IMR-90 (cell line): ENCODE measurements around the gene FOXO3. TPM values are rescaled to one million over a fixed set of nuclear protein-coding genes. Genes with fewer than 3 reads are reported as not detected.
A peak's percentile ranks its signal among the peaks of the same experiment; 100 is the strongest.

ENCODE experiments used
- ATAC-seq: fragments of 200-7000 bp; cut with Tn5 transposase; 2 replicates; pipeline ENCODE4 v1.9.1; 2020; ENCODE audit warnings: low read depth, mild to moderate bottlenecking, moderate library complexity
- BruUV-seq: library from RNA; stranded (reverse); fragments of 400-500 nt; replicated peaks from 2 replicates; lab custom pipeline; 2021; lab: Mats Ljungman, UMichigan
- CTCF ChIA-PET: fragments of 300-600 bp; formaldehyde crosslinking; extraction: SDS; loops from one replicate; lab custom pipeline; 2021; ENCODE audit warnings: antibody characterized with exemption; lab: Yijun Ruan, JAX
- POLR2A ChIA-PET: fragments of 300-600 bp; sonication (Branson Sonifier 250); formaldehyde crosslinking; loops from one replicate; lab custom pipeline; 2022; ENCODE audit warnings: antibody characterized with exemption; ENCODE audit not compliant: unreplicated experiment; lab: Charles Lee
- DNase-seq: peaks from one replicate; pipeline ENCODE4 v3.0.0; 2013
- H2AFZ ChIP-seq: replicated peaks from 2 replicates; pipeline ENCODE3; 2013; ENCODE audit warnings: low read length, mild to moderate bottlenecking; ENCODE audit not compliant: poor library complexity
- H2AK5ac ChIP-seq: 2 replicates; pipeline ENCODE4 v1.6.1; 2013; ENCODE audit warnings: low read depth, low read length, inconsistent platforms
- H2AK9ac ChIP-seq: replicated peaks from 2 replicates; pipeline ENCODE3; 2013; ENCODE audit warnings: mild to moderate bottlenecking, low read depth, low read length, moderate library complexity; ENCODE audit not compliant: poor library complexity
- H2BK120ac ChIP-seq: 2 replicates; pipeline ENCODE4 v1.6.1; 2013; ENCODE audit warnings: low read depth, low read length, inconsistent platforms
- H2BK15ac ChIP-seq: 3 replicates; pipeline ENCODE4 v1.6.1; 2013; ENCODE audit warnings: low read depth, low read length, inconsistent platforms
- H2BK20ac ChIP-seq: 2 replicates; pipeline ENCODE4 v1.6.1; 2013; ENCODE audit warnings: low read depth, mild to moderate bottlenecking, inconsistent platforms, low read length, moderate library complexity
- H2BK5ac ChIP-seq: 2 replicates; pipeline ENCODE4 v1.6.1; 2013; ENCODE audit warnings: mild to moderate bottlenecking, low read depth, low read length, inconsistent platforms; ENCODE audit not compliant: poor library complexity, severe bottlenecking
- H3K14ac ChIP-seq: replicated peaks from 2 replicates; pipeline ENCODE4 v1.6.1; 2013; ENCODE audit warnings: low read depth, low read length, inconsistent platforms
- H3K18ac ChIP-seq: 2 replicates; pipeline ENCODE4 v1.6.1; 2013; ENCODE audit warnings: low read depth, low read length, control low read depth
- H3K23ac ChIP-seq: 2 replicates; pipeline ENCODE4 v1.6.1; 2013; ENCODE audit warnings: low read depth, low read length, inconsistent platforms
- H3K27ac ChIP-seq: 2 replicates; pipeline ENCODE4 v1.5.1; 2013; ENCODE audit warnings: mild to moderate bottlenecking, control low read depth, low read length; ENCODE audit not compliant: insufficient read depth
- H3K27me3 ChIP-seq: 2 replicates; pipeline ENCODE4 v1.6.1; 2013; ENCODE audit warnings: low read length; ENCODE audit not compliant: control insufficient read depth, insufficient read depth
- H3K36me3 ChIP-seq: 2 replicates; pipeline ENCODE4 v1.6.1; 2013; ENCODE audit warnings: low read length, mixed read lengths; ENCODE audit not compliant: control insufficient read depth, insufficient read depth
- H3K4ac ChIP-seq: 2 replicates; pipeline ENCODE4 v1.6.1; 2013; ENCODE audit warnings: low read depth, low read length, inconsistent platforms
- H3K4me1 ChIP-seq: 2 replicates; pipeline ENCODE4 v1.6.1; 2013; ENCODE audit warnings: low read length, mixed read lengths; ENCODE audit not compliant: control insufficient read depth, insufficient read depth
- H3K4me2 ChIP-seq: 2 replicates; pipeline ENCODE4 v1.6.1; 2013; ENCODE audit warnings: low read depth, mild to moderate bottlenecking, control low read depth, low read length, moderate library complexity
- H3K4me3 ChIP-seq: 2 replicates; pipeline ENCODE4 v1.5.1; 2013; ENCODE audit warnings: low read depth, mild to moderate bottlenecking, control low read depth, low read length, moderate library complexity; ENCODE audit not compliant: insufficient read depth
- H3K56ac ChIP-seq: 2 replicates; pipeline ENCODE4 v1.6.1; 2013; ENCODE audit warnings: low read length, inconsistent platforms; ENCODE audit not compliant: insufficient read depth; ENCODE audit errors: extremely low read depth
- H3K79me1 ChIP-seq, 2 experiments: 2 replicates each; pipeline ENCODE4 v1.6.1; 2013; ENCODE audit warnings: low read length in 2 of 2, inconsistent platforms in 1 of 2, low read depth in 1 of 2
- H3K9ac ChIP-seq: 2 replicates; pipeline ENCODE4 v1.6.1; 2013; ENCODE audit warnings: low read depth, low read length, control low read depth
- H3K9me1 ChIP-seq: 2 replicates; pipeline ENCODE4 v1.6.1; 2013; ENCODE audit warnings: low read length, inconsistent platforms; ENCODE audit not compliant: insufficient read depth
- H3K9me3 ChIP-seq: 2 replicates; pipeline ENCODE4 v1.6.1; 2013; ENCODE audit warnings: low read length; ENCODE audit not compliant: control insufficient read depth, insufficient read depth
- H4K20me1 ChIP-seq: 2 replicates; pipeline ENCODE4 v1.6.1; 2013; ENCODE audit warnings: low read length, inconsistent platforms; ENCODE audit not compliant: insufficient read depth
- H4K5ac ChIP-seq: 2 replicates; pipeline ENCODE4 v1.6.1; 2013; ENCODE audit warnings: mild to moderate bottlenecking, low read depth, low read length, control low read depth
- H4K8ac ChIP-seq, 2 experiments: 2 replicates each; pipeline ENCODE4 v1.6.1; 2013; ENCODE audit warnings: low read depth in 2 of 2, low read length in 2 of 2, control low read depth in 1 of 2, inconsistent platforms in 1 of 2
- H4K91ac ChIP-seq: 2 replicates; pipeline ENCODE4 v1.6.1; 2013; ENCODE audit warnings: low read depth, low read length, inconsistent platforms; ENCODE audit not compliant: insufficient read depth
- FOS ChIP-seq: fragments of 150-350 bp; IDR thresholded peaks from 2 replicates; pipeline ENCODE4 v1.6.1; 2016; ENCODE audit warnings: low read depth, low read length
- MAFK ChIP-seq: IDR thresholded peaks from 2 replicates; pipeline ENCODE4 v1.6.1; 2012; ENCODE audit warnings: low read depth, low read length, improper control_type of control experiment
- NFE2L2 ChIP-seq: fragments of 150-350 bp; IDR thresholded peaks from 2 replicates; pipeline ENCODE4 v1.6.1; 2016; ENCODE audit warnings: low read depth, mild to moderate bottlenecking, low read length
- POLR2A ChIP-seq: IDR thresholded peaks from 2 replicates; pipeline ENCODE4 v1.6.1; 2012; ENCODE audit warnings: mild to moderate bottlenecking, low read depth, low read length
- RAD21 ChIP-seq: IDR thresholded peaks from 2 replicates; pipeline ENCODE4 v1.6.1; 2012; ENCODE audit warnings: low read length, improper control_type of control experiment
- RCOR1 ChIP-seq: IDR thresholded peaks from 2 replicates; pipeline ENCODE4 v1.6.1; 2012; ENCODE audit warnings: mild to moderate bottlenecking, low read length, improper control_type of control experiment; ENCODE audit not compliant: insufficient replicate concordance
- USF2 ChIP-seq: fragments of 150-350 bp; IDR thresholded peaks from 2 replicates; pipeline ENCODE4 v1.6.1; 2017; ENCODE audit warnings: mild to moderate bottlenecking, antibody characterized with exemption, low read length, low read depth
- WGBS, 2 experiments: methylation state at CpG; one replicate each; pipeline versions ENCODE4 v1.1.5 to v1.1.7; 2013; ENCODE audit warnings: missing lambda C conversion rate in 2 of 2; ENCODE audit not compliant: insufficient read length in 1 of 2; ENCODE audit errors: extremely low coverage in 2 of 2; 5-methylcytosine and 5-hydroxymethylcytosine counted together
- dilution Hi-C: fragments of 300-500 bp; cut with HindIII; formaldehyde crosslinking; loops from one replicate; pipeline ENCODE4 v1.14.3; 2018; ENCODE audit warnings: low sequenced_read_pairs; ENCODE audit not compliant: unreplicated experiment
- in situ Hi-C: fragments of 300-500 bp; cut with MboI; formaldehyde crosslinking; loops from 3 replicates; pipeline ENCODE4 v1.14.3; 2019; ENCODE audit warnings: low sequenced_read_pairs, inconsistent platforms, mixed read lengths
- intact Hi-C: fragments of 100-400 bp; cut with micrococcal nuclease; formaldehyde crosslinking; loops from 2 replicates; pipeline ENCODE4 v1.10.0; 2022
- polyA plus RNA-seq, 3 experiments: library from polyadenylated mRNA; depleted of rRNA; stranded (reverse); fragments of >200 nt; gene quantifications; 2 replicates each; pipeline ENCODE4 v1.2.3, GENCODE V29; 2012; ENCODE audit warnings: low replicate concordance in 1 of 3
- total RNA-seq: library from RNA; depleted of rRNA; stranded (reverse); fragments of >200 nt; gene quantifications from 2 replicates; pipeline ENCODE4 v1.2.3, GENCODE V29; 2012

Gene FOXO3
- total and polyA plus RNA-seq, 2 of the 4 experiments (the other 2 are of a cell fraction) = 17.5 to 38.7 TPM

GRCh38 chr6:108556250-108556649 is 4.5 kb upstream of the FOXO3 start:
- H3K56ac ChIP-seq = no peak overlapping the region; the same call in 1 of the 2 replicates
- H3K18ac ChIP-seq = peak overlapping the region; percentile 80
- no peak for ATAC-seq
- peak overlapping the region; percentile 76 for H3K4ac ChIP-seq
- H3K4me1 ChIP-seq = peaks cover 12% of the 10 kb centered on the region
- ChIA-PET CTCF (interaction anchor here (0.6 kb wide), 2 partner anchors 306 to 513 kb away, joined by 3 to 4 read pairs; no protein-coding TSS in a partner anchor), POLR2A (no interaction called here)
- peak overlapping the region; percentile 11 for H2BK20ac ChIP-seq
- peaks cover 9% of the 10 kb centered on the region for H3K9me1 ChIP-seq
- intact Hi-C loops (loop anchor here (2.0 to 5.0 kb wide), 4 partner anchors 133 to 826 kb away; partner anchors contain the start of gene CD164), dilution Hi-C loops (no loop called here), in situ Hi-C loops (no loop called here)
- no TSS peak for BruUV-seq
- no peaks in the 10 kb centered on the region for H3K27me3 ChIP-seq
- H4K91ac ChIP-seq = peak overlapping the region; percentile 80
- H3K4me3 ChIP-seq = no peak overlapping the region
- peak overlapping the region; percentile 36; the same call in 1 of the 2 replicates for H3K9ac ChIP-seq
- peak overlapping the region; percentile 66; the same call in 2 of the 3 replicates for H2BK15ac ChIP-seq
- peak overlapping the region; percentile 32 for H3K23ac ChIP-seq
- H3K27ac ChIP-seq = peak overlapping the region; percentile 98
- no peak for DNase-seq
- H3K4me2 ChIP-seq = peak overlapping the region; percentile 14; the same call in 1 of the 2 replicates
- no peak for TF ChIP-seq FOS
- TF ChIP-seq RCOR1 = no peak
- TF ChIP-seq RAD21 = no peak
- TF ChIP-seq MAFK = no peak
- no peak for TF ChIP-seq USF2
- TF ChIP-seq NFE2L2 = no peak
- no peak for TF ChIP-seq POLR2A
- H3K14ac ChIP-seq = peak overlapping the region; percentile 14; the same call in 1 of the 2 replicates
- WGBS, 2 experiments = 94% methylated on average over 3 of the region's 5 CpGs; no CpG with 5 or more reads in 1 of the 2 experiments
- H4K8ac ChIP-seq = peak overlapping the region in 1 of 2 experiments; percentile 54; a peak in 3 of 4 replicates
- peak overlapping the region; percentile 36 for H4K5ac ChIP-seq
- H2AFZ ChIP-seq = no peak overlapping the region
- peak overlapping the region; percentile 84; the same call in 1 of the 2 replicates for H2AK5ac ChIP-seq
- H4K20me1 ChIP-seq = peaks cover 6% of the 10 kb centered on the region
- peak overlapping the region; percentile 0 for H2AK9ac ChIP-seq
- H2BK5ac ChIP-seq = peak overlapping the region; percentile 83
- H2BK120ac ChIP-seq = peak overlapping the region; percentile 69
- H3K79me1 ChIP-seq = peaks cover 0 to 18% of the 10 kb centered on the region in 2 experiments; a peak in 1 of 4 replicates
- H3K36me3 ChIP-seq = no peaks in the 10 kb centered on the region
- no peaks in the 10 kb centered on the region for H3K9me3 ChIP-seq
